ENCODE data around the gene TXNRD2.
"Not testable (repeated sequence)": the region's sequence is repeated elsewhere in the genome, so short reads cannot be mapped to it uniquely, and the experiment has no call there.

TXNRD2 gene

GRCh38 chr22:19923914-19924513, 17.6 kb downstream of the TXNRD2 start:
- DNase-seq (ENCODE audit: low spot score): no peak

- DNase-seq (ENCODE audit: low spot score): no peak
These were observed 20.0 kb downstream of the TXNRD2 start for GRCh38 chr22:19921544-19922081.

DNA sequence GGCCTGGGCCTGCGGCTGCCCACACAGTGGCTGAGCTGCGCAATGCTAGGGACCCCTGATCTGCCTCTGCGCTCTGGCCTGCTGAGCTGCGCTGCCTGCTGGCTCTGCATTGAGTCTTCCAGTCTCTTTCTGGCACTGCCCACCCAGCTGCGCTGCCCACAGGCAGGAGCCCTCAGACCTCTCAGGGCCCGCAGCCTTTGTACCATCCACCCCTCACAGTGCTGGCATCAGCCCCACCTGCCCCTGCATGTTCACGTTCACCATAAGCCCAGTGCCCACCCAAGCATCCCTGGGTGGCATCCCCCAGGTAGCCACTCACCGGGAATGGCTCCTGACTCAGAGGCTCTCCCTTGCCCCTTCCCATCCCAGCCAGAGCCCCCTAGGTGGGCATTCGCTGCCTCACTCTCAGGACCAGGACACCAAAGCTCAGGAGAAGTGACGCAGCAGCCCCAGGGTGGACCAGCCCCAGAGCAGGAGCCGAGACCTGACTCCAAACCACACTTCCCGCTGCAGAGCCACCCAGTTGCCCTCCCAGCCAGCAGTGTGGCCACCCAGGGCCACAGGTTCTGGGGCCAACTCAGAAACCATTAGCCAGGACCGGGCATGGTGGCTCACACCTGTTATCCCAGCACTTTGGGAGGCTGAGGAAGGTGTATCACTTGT, 21.8 kb downstream of the TXNRD2 start:
- DNase-seq (ENCODE audit: low spot score): no peak

DNA sequence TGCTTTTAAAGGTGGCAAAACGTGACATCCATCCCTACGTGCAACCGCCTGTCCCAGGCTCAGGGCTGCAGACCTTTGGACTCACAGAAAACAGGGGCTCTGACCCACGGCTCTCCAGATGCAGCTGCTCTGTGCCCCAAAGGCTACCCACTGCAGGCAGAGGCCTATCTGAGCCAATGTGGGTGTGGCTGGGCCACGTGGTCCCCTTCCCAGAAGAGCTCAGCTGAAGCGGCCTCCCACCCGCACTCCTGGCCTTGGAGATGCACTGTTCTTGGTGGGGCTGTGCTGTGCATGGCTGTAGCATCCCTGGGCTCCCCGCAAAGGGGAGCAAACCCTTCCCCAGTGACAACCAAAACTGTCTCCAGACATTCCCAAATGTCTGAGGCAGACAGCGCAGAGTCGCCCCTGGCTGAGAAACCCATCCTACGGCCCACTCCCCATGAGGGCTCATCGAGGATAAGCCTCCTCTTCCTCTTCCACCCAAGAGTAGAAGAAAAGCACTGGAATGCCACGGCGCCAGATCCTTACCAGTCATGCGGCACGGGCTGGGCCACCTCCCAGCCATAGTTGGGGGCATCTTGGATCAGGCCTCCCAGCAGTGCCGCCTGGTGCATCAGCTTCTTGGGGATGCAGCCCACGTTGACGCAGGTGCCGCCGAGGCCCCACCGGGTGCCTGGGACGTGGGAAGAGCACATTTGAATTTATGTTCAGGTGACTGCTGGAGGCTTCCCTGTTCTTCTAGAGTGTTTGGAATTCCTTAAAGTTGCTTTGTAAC, 23.1 kb downstream of the TXNRD2 start:
- DNase-seq (ENCODE audit: low spot score): no peak

GRCh38 chr22:19917389-19918138, 24.1 kb downstream of the TXNRD2 start:
- DNase-seq (ENCODE audit: low spot score): no peak

DNA sequence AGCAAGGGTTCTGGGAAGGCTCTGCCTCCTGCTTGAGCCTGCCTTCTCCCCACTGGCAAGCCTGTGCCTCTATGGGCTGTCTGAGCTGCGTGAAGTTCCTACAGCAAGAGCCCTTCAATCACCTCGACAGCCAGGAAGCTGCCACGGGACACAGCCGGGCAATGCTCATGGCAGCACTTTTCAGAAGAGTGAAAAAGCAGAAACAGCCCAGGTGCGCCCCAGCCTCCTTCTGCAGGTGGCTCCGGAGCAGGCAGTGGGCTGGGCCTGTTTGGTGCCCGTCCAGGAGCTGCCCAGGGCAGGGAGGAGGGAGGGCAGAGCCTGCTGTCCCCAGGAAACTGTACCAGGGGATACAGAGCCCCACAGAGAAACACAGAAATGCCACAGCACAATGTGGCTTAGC, 24.7 kb downstream of the TXNRD2 start:
- DNase-seq (ENCODE audit: low spot score): no peak

DNA sequence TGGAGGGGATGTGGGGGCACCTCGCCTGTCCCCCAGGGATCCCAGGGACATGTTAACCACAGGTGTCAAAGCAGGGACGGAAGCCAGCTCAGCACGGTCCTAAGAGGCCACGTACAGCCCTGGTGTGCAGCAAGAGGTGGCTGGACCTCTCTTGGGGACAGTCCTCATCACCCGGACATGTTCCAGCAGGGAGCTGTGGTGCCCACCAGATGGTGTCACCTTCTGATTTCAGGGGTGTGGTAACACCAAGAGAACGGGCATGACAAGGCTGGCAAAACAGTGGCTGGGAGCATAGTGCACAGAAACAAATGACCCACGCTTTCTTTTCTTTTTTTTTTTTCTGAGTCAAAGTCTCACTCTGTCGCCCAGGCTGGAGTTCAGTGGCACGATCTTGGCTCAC, 25.6 kb downstream of the TXNRD2 start:
- DNase-seq (ENCODE audit: low spot score): no peak

- DNase-seq (ENCODE audit: low spot score): no peak
These were observed 26.2 kb downstream of the TXNRD2 start for GRCh38 chr22:19915287-19915954.

- no peak for DNase-seq (ENCODE audit: low spot score)
These were observed 27.2 kb downstream of the TXNRD2 start for GRCh38 chr22:19914201-19914943.

- DNase-seq (ENCODE audit: low spot score): no peak
These were observed 28.2 kb downstream of the TXNRD2 start for GRCh38 chr22:19913337-19913936.

DNA sequence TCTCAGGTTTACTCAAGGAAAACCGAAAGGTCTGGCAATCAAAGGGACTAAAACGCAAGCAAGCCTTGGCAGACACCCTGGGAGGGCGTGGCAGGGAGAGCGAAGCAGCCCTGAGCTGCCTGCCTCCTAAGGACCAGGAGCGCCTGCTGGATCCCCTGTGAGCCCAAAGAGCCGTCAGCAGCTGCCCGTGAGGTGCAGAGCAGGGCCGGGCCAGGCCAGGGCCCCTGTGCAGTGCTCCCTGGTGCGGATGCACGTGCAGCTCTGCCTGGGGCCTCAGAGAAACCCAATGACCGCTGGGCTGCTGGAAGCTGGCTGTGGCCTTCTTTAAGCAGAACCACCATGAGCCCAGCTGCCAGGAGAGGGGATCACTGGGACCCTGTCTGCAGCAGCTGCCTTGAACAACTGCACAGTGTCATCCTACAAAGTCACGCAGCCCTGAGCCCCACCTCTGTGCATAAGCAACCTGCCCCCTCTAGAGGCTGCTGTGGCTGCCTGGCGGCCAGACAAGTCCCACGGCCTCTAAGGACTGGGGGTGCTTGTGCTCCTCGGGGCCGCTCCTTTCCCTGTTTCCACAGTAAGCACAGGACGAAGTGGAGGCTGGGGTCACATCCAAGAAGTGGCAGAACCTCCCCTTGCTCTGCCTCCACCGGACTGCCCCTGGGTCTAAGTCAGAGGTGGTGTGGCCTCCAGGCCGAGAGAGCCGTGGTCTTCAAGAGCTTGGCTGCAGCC, 29.2 kb downstream of the TXNRD2 start:
- DNase-seq (ENCODE audit: low spot score): no peak

DNA sequence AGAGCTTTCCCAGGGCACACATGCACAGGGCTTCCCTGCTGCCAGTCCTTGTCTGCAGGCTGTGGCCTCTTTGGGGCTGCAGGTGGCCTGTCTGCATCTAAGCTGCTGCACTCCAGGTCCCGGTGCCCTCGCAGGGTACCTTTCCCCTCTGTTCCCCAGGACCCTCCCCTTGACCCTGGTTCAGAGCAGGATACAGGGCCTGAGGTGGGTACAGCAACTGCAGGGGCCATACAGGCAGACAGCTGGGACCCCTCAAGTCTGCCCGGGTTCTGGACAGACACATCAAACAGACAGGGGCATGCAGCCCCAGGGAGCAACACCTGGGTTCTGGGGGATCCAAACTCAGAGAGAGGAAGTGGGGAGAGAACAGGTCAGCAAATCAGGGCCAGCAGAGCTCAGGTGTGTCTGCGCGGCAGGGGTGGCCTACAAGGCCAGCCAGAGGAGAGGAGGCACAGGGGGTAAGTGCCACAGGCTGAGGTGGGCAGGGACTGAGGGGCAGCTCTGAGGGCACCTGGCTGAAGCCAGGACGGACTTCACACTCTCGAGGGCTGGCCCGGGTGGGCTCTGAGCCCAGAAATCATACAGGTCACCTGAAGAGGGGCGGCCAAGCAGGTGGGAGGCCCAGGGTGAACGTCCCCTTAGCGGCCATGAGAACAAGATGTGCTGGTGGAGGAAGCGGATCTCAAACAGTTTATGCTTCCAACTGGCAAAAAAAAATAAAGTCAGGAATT, 29.9 kb downstream of the TXNRD2 start:
- DNase-seq (ENCODE audit: low spot score): no peak

DNA sequence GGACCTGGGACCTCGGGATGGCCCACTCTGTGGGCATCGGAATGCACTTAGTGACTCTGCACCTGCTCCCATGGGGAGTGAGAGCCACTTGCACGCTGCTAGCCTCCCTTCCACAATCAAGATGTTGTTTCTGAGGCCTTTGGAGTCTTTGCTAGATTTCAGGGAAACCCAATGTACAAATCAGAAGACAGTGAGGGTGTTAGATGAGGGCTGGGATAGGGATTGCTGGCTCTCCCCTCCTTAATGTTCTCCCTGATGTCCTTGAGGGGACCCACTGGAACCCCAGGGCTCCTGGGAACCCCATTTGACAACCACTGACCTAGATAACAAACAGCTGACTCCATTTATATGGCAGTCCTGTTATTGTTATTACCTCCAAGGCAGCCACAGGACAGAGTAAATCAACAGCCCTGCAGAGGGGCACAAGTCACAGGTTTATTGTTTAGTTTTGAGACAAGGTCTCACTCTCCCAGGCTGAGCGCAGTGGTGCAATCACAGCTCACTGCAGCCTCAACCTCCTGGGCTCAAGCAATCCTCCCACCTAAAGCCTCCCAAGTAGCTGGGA, 31.4 kb downstream of the TXNRD2 start:
- DNase-seq (ENCODE audit: low spot score): no peak

- peak; percentile 67 for DNase-seq (ENCODE audit: low spot score)
These were observed 32.1 kb downstream of the TXNRD2 start for GRCh38 chr22:19909350-19910179.

GRCh38 chr22:19907902-19908301, 33.7 kb downstream of the TXNRD2 start:
- not testable (repeated sequence) for DNase-seq (ENCODE audit: low spot score)

DNA sequence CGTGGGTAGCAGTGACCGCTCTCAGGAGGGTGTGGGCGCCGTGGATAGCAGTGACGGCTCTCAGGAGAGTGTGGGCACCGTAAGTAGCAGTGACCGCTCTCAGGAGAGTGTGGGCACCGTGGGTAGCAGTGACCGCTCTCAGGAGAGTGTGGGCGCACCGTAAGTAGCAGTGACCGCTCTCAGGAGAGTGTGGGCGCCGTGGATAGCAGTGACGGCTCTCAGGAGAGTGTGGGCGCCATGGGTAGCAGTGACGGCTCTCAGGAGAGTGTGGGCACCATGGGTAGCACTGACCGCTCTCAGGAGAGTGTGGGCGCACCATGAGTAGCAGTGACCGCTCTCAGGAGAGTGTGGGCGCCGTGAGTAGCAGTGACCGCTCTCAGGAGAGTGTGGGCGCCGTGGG, 34.8 kb downstream of the TXNRD2 start:
- not testable (repeated sequence) for DNase-seq (ENCODE audit: low spot score)

DNA sequence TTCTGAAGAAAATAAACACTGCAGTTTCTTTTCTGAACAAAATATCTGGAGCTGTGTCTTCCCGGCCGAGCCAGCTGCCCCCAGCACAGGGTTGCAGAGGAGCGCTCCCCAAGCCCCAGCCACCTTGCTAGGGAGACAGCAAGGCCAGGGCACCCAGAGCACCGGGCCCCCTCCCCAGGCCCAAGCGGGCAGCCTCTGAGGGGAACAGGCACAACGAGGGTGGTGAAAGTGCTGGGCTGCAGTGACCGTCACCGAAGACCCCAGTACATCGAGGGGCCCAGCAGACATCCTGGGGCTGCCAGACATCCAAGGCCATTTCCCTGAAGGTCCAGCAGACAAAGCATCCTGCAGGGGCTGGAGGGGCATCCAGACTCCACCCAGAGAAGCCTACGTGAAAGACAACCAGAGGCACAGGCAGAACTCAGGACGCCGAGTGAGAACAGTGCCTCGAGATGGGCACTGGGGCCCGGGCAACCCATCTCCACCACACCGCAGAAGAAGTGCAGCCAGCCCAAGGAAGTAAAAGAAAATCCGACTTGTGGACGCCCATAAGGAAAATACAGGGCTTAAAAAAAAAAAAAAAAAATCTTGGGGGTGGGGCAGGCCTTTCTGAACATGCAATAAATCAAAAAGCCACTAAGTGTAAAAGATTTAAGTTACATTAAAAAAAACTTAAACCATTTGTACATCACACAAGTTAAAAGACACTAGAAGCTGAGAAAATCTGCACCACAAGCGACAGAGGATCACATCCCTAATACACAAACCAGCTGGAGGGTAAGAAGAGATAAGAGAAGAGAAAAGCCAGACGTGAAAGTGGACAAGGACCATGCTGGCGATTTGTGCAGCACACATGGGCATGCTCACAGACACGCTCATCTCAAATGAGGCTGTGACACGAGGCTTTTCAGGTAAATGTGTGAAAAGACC, 36.0 kb downstream of the TXNRD2 start:
- no peak for DNase-seq (ENCODE audit: low spot score)
